A549 treated with CpdA at 1 μM for 4 hours (cell line): ENCODE results near the gene PPM1L. TPM values are rescaled to one million over a fixed set of nuclear protein-coding genes. Genes with fewer than 3 reads are reported as not detected.

Experiments used
- total RNA-seq: library from RNA; stranded (reverse); fragments of 200-300 nt; extraction: Qiagen RNA extraction; gene quantifications from 5 replicates; pipeline ENCODE4 v1.2.3, GENCODE V29; 2022; ENCODE audit warnings: low read depth

Gene PPM1L
- 0.54 to 0.90 TPM (median 0.61 TPM) in 5 replicates for total RNA-seq

GRCh38 chr3:160755776-160756304, at the start of gene PPM1L:
TSS of gene PPM1L (plus strand) at chr3:160756231.

GRCh38 chr3:161104561-161105551, 348.8 kb downstream of the PPM1L start, which contains the start of gene B3GALNT1:
TSS of gene B3GALNT1 (minus strand) at chr3:161105349. CDS start at chr3:161086754, 18,595 bp downstream.

Other genes with a start within 250 kb of the PPM1L start
- 29.6 to 34.3 TPM (median 30.6 TPM) in 5 replicates for gene KPNA4, start 190.7 kb upstream of the PPM1L start, total RNA-seq
- 1.1 to 1.8 TPM (median 1.2 TPM) in 5 replicates for gene ARL14, start 79.1 kb upstream of the PPM1L start, total RNA-seq